GM18951 (cell line): ENCODE results near the gene SPRYD7.

Experiments used
- POLR2A ChIP-seq: IDR thresholded peaks from 4 replicates; pipeline ENCODE4 v1.6.1; 2011; ENCODE audit warnings: mild to moderate bottlenecking; ENCODE audit not compliant: insufficient read length, insufficient read depth; ENCODE audit errors: extremely low read depth
- in situ Hi-C: fragments of 300-500 bp; cut with MboI; formaldehyde crosslinking; loops from one replicate; pipeline ENCODE4 v1.12.0; 2022; ENCODE audit warnings: low sequenced_read_pairs, mixed read lengths, inconsistent platforms; ENCODE audit not compliant: unreplicated experiment

SPRYD7 gene

DNA sequence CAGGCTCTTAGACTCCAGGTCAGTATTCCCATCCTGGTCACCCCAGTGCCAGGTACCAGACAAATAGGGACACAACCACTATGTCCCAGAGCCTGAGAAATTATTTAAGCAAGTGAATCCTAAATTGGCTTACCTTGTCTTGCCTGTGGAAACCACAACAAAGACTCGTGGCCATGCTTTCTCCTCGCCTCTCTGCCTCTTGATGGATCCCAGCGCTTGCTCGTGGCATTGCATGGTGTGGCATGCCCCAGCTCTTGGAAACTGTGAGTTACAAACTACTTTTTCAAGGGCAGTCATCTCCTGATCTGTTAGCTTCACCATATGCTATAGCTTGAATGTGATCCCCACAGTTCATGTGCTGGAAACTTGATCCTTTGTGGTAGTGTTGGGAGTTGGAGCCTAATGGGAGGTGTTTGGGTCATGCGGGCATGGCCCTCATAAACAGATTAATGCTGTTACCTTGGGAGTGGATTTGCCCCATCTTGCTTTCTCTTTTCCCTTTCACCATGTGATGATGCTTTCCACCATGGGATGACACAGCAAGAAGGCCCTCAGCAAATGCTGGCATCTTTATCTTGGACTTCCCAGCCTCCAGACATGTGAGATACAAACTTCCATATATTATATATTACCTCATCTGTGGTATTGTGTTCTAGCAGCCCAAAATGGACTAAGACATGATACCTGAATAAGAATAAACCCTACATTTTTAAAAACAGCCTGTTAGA lies 31.2 kb downstream of the SPRYD7 start:
- TF ChIP-seq POLR2A: no peak
- in situ Hi-C loops: no loop called here

DNA sequence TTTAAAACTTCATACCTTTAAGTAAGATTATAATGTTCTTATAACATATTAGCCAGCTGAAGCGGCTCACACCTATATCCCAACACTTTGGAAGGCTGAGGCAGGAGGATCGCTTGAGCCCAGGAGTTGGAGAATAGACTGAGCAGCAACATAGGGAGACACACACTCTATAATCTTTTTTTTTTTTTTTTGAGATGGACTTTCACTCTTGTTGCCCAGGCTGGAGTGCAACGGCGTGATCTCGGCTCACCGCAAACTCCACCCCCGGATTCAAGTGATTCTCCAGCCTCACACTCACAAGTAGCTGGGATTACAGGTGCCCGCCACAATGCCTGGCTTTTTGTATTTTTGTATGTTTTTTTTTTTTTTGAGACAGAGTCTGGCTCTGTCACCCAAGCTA lies 37.3 kb downstream of the SPRYD7 start:
- TF ChIP-seq POLR2A: no peak
- in situ Hi-C loops: no loop called here

- in situ Hi-C loops: no loop called here
- no peak for TF ChIP-seq POLR2A
These were observed 38.4 kb downstream of the SPRYD7 start for GRCh38 chr13:49897713-49898112.

GRCh38 chr13:49895826-49896225 lies 40.3 kb downstream of the SPRYD7 start:
- in situ Hi-C loops: no loop called here
- no peak for TF ChIP-seq POLR2A

GRCh38 chr13:49893591-49893990 lies 42.5 kb downstream of the SPRYD7 start:
- TF ChIP-seq POLR2A: no peak
- in situ Hi-C loops: no loop called here

DNA sequence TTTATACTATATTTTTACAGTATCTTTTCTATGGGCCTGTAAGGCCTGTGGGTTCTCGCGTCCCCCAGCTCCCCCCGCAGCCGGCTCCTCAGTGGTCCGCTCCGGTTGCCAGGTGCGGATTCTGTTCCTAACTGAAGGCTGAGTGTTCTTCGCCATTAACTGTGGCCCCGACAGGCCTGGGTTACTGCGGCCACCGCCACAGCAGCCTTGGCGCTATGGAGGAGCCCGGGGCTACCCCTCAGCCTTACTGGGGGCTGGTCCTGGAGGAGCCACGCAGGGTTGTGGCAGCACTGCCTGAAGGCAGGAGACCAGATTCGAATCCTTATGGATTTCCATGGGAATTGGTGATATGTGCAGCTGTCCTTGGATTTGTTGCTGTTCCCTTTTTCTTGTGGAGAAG lies 45.8 kb downstream of the SPRYD7 start:
- in situ Hi-C loops: no loop called here

DNA sequence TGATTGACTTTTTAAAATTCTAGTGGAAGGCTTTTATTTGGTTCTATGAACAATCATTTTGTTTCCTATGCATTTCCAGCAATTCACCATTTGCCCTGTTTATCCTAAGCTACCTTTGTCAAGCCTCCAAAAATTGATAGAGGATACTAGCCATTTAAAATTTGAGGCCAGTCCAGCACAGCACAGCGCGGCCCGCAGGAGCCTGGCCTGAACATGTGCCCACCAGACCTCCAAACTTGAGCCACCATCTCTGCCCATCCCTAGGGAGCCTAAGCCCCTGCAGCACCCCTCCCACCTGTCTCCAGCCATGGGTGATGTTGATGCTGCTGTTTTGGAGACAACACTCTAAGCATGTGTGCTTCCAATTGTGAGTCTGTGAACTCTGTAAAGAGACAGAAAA lies 57.5 kb downstream of the SPRYD7 start:
- in situ Hi-C loops: no loop called here

More for the DNA sequence above, 45.8 kb downstream of the SPRYD7 start:
- no peak for TF ChIP-seq POLR2A

GRCh38 chr13:49877629-49878218 lies 58.4 kb downstream of the SPRYD7 start:
- no peak for TF ChIP-seq POLR2A

More for the DNA sequence above, 57.5 kb downstream of the SPRYD7 start:
- no peak for TF ChIP-seq POLR2A

DNA sequence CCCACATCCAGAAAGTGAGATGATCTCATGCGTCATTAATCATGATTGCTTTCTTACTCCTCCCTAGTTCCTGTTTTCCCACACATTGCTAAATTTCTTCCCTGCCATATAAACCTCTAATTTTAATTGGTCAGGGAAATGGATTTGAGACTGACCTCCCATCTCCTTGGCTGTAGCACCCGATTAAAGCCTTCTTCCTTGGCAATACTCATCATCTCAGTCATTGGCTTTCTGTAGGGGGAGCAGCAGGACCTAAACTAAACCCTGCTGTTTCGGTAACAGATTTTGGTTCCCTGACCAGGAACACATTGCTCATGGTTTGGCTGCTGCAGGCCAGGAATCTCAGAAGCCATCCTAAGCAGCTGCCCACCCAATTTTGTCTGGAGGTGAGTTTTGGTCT lies 61.7 kb downstream of the SPRYD7 start:
- in situ Hi-C loops: no loop called here
- no peak for TF ChIP-seq POLR2A

More at GRCh38 chr13:49877629-49878218, 58.4 kb downstream of the SPRYD7 start:
- in situ Hi-C loops: no loop called here

- no peak for TF ChIP-seq POLR2A
- in situ Hi-C loops: no loop called here
These were observed 66.6 kb downstream of the SPRYD7 start for GRCh38 chr13:49869519-49869918.

DNA sequence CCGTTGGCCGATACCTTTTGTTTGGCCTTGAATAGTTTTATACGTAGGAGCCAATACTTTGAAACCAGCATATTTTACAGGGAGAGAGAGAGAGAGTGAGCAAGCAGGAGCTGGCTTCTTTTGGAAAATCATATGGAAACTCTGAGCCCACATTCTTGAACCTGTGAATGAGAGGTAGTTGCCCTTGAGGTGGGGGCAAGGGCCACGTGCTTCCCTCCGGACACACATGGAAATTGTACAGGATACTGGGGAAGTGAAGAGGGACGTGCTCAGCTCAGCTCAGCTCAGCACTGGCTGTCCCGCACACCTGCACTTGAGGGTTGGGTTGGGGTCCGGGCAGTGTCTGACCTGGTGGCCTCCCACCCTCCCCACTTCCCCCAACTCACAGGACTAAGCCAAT lies 68.3 kb downstream of the SPRYD7 start:
- in situ Hi-C loops: no loop called here
- no peak for TF ChIP-seq POLR2A

- no peak for TF ChIP-seq POLR2A
- in situ Hi-C loops: no loop called here
These were observed 70.9 kb downstream of the SPRYD7 start for GRCh38 chr13:49865218-49865617.

DNA sequence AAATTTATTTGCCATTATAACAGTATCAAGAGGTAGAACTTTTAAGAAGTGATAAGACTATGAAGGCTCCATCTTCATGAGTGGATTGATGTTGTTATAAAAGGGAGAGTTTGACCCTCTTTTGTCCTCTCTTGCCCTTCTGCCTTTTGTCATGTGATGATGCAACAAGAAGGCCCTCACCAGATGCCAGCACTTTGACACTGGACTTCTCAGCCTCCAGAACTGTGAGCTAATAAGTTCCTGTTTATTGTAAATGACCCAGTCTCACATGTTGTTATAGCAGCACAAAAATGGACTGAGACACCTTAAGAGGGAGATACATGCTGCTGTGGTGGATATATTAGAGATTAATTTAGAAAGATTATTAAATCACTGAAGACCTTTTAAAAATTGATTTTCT lies 71.6 kb downstream of the SPRYD7 start:
- no peak for TF ChIP-seq POLR2A
- in situ Hi-C loops: no loop called here
